B cell (primary cell): ENCODE results near the gene ARHGEF6.

Experiments used
- EZH2 ChIP-seq: IDR thresholded peaks from 2 replicates; pipeline ENCODE4 v1.6.1; 2012; ENCODE audit warnings: borderline replicate concordance, low read depth, mild to moderate bottlenecking, moderate library complexity, low read length; ENCODE audit not compliant: insufficient read depth, poor library complexity, severe bottlenecking
- TF ChIP-seq, protein P1 (sequence below): fragments of 200-600 bp; IDR thresholded peaks from one replicate; pipeline ENCODE4 v1.8.0; 2022; ENCODE audit warnings: antibody characterized with exemption, mild to moderate bottlenecking

DNA sequence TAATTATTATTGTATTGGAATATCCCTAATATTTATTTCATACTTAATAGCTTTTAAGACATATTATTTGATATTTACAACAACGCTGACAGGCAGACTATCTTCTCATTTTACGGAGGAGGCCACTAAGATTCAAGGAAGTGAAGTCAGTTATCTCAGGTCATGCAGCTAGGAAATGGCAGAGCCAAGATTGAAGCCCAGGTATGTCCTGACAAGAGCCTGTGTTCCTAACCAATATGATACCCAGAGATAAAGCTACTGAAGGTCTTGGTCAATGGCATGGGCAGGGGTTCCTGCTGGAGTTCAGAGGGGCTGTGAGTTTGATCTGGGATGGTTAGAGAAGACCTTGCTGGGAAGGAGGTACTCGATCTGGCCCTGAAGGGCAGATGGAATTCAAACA, 47.1 kb downstream of the ARHGEF6 start:
- TF ChIP-seq, protein P1, sequence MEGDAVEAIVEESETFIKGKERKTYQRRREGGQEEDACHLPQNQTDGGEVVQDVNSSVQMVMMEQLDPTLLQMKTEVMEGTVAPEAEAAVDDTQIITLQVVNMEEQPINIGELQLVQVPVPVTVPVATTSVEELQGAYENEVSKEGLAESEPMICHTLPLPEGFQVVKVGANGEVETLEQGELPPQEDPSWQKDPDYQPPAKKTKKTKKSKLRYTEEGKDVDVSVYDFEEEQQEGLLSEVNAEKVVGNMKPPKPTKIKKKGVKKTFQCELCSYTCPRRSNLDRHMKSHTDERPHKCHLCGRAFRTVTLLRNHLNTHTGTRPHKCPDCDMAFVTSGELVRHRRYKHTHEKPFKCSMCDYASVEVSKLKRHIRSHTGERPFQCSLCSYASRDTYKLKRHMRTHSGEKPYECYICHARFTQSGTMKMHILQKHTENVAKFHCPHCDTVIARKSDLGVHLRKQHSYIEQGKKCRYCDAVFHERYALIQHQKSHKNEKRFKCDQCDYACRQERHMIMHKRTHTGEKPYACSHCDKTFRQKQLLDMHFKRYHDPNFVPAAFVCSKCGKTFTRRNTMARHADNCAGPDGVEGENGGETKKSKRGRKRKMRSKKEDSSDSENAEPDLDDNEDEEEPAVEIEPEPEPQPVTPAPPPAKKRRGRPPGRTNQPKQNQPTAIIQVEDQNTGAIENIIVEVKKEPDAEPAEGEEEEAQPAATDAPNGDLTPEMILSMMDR: no peak
- no peak for TF ChIP-seq EZH2
